GM19351 (cell line): ENCODE data around the gene SPDYC.

ENCODE experiments used
- ATAC-seq: cut with Tn5 transposase; IDR thresholded peaks from one replicate; pipeline ENCODE4 v1.9.1; 2021; ENCODE audit warnings: mild to moderate bottlenecking, moderate library complexity; ENCODE audit not compliant: unreplicated experiment

The SPDYC gene

DNA sequence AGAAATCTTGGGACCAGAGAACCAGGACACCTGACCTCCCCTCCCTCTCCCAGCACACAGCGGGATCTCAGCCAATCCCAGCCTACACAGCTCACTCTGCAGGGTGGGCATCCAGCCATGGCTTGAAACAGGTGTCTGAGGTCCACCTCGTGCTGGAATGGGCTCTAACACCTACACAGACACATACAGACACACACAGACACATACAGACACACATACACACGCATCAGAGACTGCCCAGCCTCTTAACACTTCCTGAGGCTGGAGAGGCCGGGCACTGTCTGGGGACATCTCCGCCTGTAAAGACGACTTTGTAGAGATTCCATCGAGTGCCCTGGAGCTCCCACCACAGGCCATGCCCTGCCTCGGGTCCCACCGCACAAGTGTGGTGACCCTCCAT lies 48.4 kb downstream of the SPDYC start:
- no peak for ATAC-seq

DNA sequence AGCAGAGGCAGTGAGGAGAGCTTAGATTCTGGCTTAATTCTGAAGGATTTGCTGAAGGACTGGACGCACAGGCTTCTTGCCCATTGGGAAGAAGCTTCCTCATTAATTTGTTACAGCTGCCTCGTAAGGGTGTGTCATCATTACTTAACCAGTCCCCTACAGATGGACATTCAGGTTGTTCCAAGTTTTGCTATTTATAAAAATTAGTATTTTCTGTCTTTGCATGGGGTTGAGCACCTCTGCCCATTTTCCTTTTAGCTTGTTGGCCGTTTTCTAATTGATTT lies 49.8 kb downstream of the SPDYC start:
- no peak for ATAC-seq

DNA sequence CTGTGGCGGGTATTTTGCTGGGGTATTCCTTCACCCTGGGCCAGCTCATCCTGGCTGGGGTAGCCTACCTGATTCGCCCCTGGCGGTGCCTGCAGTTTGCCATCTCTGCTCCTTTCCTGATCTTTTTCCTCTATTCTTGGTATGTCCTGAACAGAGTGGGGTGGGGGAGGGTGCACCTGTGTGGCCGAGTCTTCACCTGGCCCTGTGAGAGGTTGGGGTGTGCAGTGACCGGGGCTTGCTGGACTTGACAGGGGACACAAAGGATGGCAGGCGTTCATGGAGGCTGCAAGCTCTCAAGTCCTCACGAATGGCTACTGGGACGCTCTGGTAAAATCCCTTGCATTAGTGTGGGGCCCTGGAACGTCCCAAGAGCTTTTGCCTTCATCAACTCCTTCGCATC lies 51.0 kb downstream of the SPDYC start:
- ATAC-seq = no peak
